ENCODE results near the gene CLIC6. TPM values are rescaled to one million over a fixed set of nuclear protein-coding genes. Genes with fewer than 3 reads are reported as not detected.

Gene CLIC6
- total and polyA plus RNA-seq, 9 of the 15 experiments (the other 6 are each of a cell fraction or from before 2014, with no cell fraction given) = not detected

DNA sequence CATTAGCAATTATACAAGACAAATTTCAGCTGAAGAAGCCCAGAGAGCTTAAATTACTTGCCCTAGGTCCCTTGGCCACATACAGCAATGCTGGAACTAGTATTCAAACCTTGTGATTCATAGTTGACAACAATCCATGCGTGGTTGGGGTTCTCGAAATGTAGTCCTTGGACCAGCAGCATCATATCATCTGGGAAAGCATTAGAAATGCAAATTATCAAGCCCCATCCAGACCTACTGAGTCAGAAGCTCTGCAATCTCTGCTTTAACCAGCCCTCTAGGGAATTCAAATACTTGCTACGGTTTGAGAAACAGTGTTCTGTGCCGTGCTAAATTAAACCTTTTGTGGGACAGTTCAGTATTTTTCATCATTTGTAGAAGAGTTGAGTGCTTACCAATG, 65.1 kb downstream of the CLIC6 start:
- H3K27me3 ChIP-seq (ENCODE audit: control insufficient read depth in 2 of 2, insufficient read depth in 2 of 2, low read length in 2 of 2) = peaks cover 21 to 27% of the 10 kb centered on the region in 2 experiments
- no peaks in the 10 kb centered on the region; the same call in 1 of the 2 replicates for H4K20me1 ChIP-seq (replicated peaks; ENCODE audit: control insufficient read depth, insufficient read depth, low read length)
- H3K9me1 ChIP-seq (ENCODE audit: control insufficient read depth, insufficient read depth, low read length) = no peaks in the 10 kb centered on the region
- intact Hi-C loops (cut with micrococcal nuclease) = no loop called here
- no peaks in the 10 kb centered on the region; a peak in 1 of 5 replicates for H3K4me1 ChIP-seq (replicated peaks in 1 of 2; ENCODE audit: control insufficient read depth in 2 of 2, insufficient read depth in 2 of 2, low read length in 2 of 2)
- no peak overlapping the region for H3K4me2 ChIP-seq (ENCODE audit: insufficient read depth, low read length)
- H3K4me3 ChIP-seq = no peak overlapping the region
- no peaks in the 10 kb centered on the region for H3K79me2 ChIP-seq (ENCODE audit: control insufficient read depth, insufficient read depth, low read length)
- DNase-seq (ENCODE audit: extremely low read depth in 1 of 4, low spot score in 3 of 4) (no peak), FAIRE-seq (no peak), ATAC-seq (no peak)
- CTCF ChIA-PET (ENCODE audit: low intra/inter-chr PET ratio) = no interaction called here
- WGBS (ENCODE audit: insufficient coverage, low coverage, missing lambda C conversion rate) = 3% methylated on average over 4 of the region's 4 CpGs
- no peak overlapping the region for H3K9ac ChIP-seq (ENCODE audit: insufficient read depth in 1 of 2, low read depth in 2 of 2, low read length in 2 of 2)
- H2AFZ ChIP-seq (ENCODE audit: low read depth, low read length) = no peak overlapping the region
- no peaks in the 10 kb centered on the region for H3K36me3 ChIP-seq (ENCODE audit: control insufficient read depth, insufficient read depth, low read length)
- no peaks in the 10 kb centered on the region for H3K9me3 ChIP-seq (replicated peaks; ENCODE audit: control insufficient read depth, insufficient read depth, low read depth, low read length)
- H3K27ac ChIP-seq (ENCODE audit: extremely low read depth, low read depth, low read length) = no peak overlapping the region
- in situ Hi-C loops (cut with MboI) = no loop called here
- BruUV-seq (replicated peaks) = no TSS peak
- POLR2A ChIA-PET = no interaction called here
- no peak for TF ChIP-seq PRMT5 (CRISPR knock-in tag; IDR thresholded peaks at IDR 0.05)
- TF ChIP-seq NCOR1 (IDR thresholded peaks at IDR 0.05) = no peak
- TF ChIP-seq, protein P1, sequence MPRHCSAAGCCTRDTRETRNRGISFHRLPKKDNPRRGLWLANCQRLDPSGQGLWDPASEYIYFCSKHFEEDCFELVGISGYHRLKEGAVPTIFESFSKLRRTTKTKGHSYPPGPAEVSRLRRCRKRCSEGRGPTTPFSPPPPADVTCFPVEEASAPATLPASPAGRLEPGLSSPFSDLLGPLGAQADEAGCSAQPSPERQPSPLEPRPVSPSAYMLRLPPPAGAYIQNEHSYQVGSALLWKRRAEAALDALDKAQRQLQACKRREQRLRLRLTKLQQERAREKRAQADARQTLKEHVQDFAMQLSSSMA (CRISPR knock-in tag; IDR thresholded peaks at IDR 0.05) = no peak
- TF ChIP-seq, protein P2, sequence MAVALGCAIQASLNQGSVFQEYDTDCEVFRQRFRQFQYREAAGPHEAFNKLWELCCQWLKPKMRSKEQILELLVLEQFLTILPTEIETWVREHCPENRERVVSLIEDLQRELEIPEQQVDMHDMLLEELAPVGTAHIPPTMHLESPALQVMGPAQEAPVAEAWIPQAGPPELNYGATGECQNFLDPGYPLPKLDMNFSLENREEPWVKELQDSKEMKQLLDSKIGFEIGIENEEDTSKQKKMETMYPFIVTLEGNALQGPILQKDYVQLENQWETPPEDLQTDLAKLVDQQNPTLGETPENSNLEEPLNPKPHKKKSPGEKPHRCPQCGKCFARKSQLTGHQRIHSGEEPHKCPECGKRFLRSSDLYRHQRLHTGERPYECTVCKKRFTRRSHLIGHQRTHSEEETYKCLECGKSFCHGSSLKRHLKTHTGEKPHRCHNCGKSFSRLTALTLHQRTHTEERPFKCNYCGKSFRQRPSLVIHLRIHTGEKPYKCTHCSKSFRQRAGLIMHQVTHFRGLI (CRISPR knock-in tag; IDR thresholded peaks at IDR 0.05) = no peak
- TF ChIP-seq DACH1 (IDR thresholded peaks at IDR 0.05; ENCODE audit: partially characterized antibody) = no peak
- TF ChIP-seq, protein P3, sequence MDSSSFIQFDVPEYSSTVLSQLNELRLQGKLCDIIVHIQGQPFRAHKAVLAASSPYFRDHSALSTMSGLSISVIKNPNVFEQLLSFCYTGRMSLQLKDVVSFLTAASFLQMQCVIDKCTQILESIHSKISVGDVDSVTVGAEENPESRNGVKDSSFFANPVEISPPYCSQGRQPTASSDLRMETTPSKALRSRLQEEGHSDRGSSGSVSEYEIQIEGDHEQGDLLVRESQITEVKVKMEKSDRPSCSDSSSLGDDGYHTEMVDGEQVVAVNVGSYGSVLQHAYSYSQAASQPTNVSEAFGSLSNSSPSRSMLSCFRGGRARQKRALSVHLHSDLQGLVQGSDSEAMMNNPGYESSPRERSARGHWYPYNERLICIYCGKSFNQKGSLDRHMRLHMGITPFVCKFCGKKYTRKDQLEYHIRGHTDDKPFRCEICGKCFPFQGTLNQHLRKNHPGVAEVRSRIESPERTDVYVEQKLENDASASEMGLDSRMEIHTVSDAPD (CRISPR knock-in tag; IDR thresholded peaks at IDR 0.05) = no peak
- TF ChIP-seq, protein P4, sequence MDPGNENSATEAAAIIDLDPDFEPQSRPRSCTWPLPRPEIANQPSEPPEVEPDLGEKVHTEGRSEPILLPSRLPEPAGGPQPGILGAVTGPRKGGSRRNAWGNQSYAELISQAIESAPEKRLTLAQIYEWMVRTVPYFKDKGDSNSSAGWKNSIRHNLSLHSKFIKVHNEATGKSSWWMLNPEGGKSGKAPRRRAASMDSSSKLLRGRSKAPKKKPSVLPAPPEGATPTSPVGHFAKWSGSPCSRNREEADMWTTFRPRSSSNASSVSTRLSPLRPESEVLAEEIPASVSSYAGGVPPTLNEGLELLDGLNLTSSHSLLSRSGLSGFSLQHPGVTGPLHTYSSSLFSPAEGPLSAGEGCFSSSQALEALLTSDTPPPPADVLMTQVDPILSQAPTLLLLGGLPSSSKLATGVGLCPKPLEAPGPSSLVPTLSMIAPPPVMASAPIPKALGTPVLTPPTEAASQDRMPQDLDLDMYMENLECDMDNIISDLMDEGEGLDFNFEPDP (CRISPR knock-in tag; IDR thresholded peaks at IDR 0.05) = no peak
- TF ChIP-seq NFE2L1 (tag; IDR thresholded peaks at IDR 0.05; ENCODE audit: borderline replicate concordance, low read depth) = no peak
- no peak for TF ChIP-seq BCL6 (CRISPR knock-in tag; IDR thresholded peaks at IDR 0.05)
- no peak for TF ChIP-seq TAF1 (IDR thresholded peaks at IDR 0.05; ENCODE audit: control insufficient read depth, extremely low read depth, insufficient read depth, low read length, severe bottlenecking)
- TF ChIP-seq ETV6 (IDR thresholded peaks at IDR 0.05; ENCODE audit: borderline replicate concordance in 1 of 2, low read depth in 2 of 2, low read length in 1 of 2) = no peak
- TF ChIP-seq ETV6 (CRISPR knock-in tag; IDR thresholded peaks at IDR 0.05; ENCODE audit: borderline replicate concordance) = no peak
- no peak for TF ChIP-seq TBL1XR1 (IDR thresholded peaks at IDR 0.05; ENCODE audit: low read length in 2 of 2)
- TF ChIP-seq MAZ (CRISPR knock-in tag; conservative IDR thresholded peaks at IDR 0.05 in 1 of 2, IDR thresholded peaks at IDR 0.05 in 1 of 2) = no peak
- no peak for TF ChIP-seq U2AF1 (optimal IDR thresholded peaks at IDR 0.05; ENCODE audit: low read depth, low read length)
- no peak for TF ChIP-seq ZNF316 (IDR thresholded peaks at IDR 0.05)
- no peak for TF ChIP-seq ZC3H8 (IDR thresholded peaks at IDR 0.05)
- TF ChIP-seq, protein P5, sequence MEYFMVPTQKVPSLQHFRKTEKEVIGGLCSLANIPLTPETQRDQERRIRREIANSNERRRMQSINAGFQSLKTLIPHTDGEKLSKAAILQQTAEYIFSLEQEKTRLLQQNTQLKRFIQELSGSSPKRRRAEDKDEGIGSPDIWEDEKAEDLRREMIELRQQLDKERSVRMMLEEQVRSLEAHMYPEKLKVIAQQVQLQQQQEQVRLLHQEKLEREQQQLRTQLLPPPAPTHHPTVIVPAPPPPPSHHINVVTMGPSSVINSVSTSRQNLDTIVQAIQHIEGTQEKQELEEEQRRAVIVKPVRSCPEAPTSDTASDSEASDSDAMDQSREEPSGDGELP (CRISPR knock-in tag; IDR thresholded peaks at IDR 0.05; ENCODE audit: borderline replicate concordance) = no peak
